ENCODE data around the gene TIFAB. TPM values are rescaled to one million over a fixed set of nuclear protein-coding genes. Genes with fewer than 3 reads are reported as not detected.

Gene TIFAB
- total RNA-seq, 4 donors from 2014 or later = 0.08 TPM; not detected in 3

GRCh38 chr5:135398160-135398854 is 53.8 kb downstream of the TIFAB start:
- TF ChIP-seq POLR2AphosphoS5 (IDR thresholded peaks at IDR 0.05) = no peak
- TF ChIP-seq CTCF (IDR thresholded peaks at IDR 0.05) = no peak
- TF ChIP-seq POLR2A (IDR thresholded peaks at IDR 0.05) = no peak
- no peak for TF ChIP-seq EP300 (IDR thresholded peaks at IDR 0.05)
- Histone ChIP-seq H3K27me3 (no peaks in the 10 kb centered on the region), H3K4me1 (peaks cover 59% of the 10 kb centered on the region), H3K9me3 (no peaks in the 10 kb centered on the region), H3K36me3 (no peaks in the 10 kb centered on the region), H3K4me3 (peak overlapping the region; percentile 91), H3K27ac (peak overlapping the region; percentile 89)
- 1% methylated on average over 24 of the region's 43 CpGs for WGBS
- no peak for DNase-seq (ENCODE audit: low spot score in 2 of 2)

Other genes starting within 250 kb of the TIFAB start
- gene MACROH2A1, start 53.1 kb downstream of the TIFAB start, total RNA-seq = 100 to 1,000 TPM; 196 to 251 (median 209) TPM
- gene DCANP1, start 5.0 kb downstream of the TIFAB start, total RNA-seq = not detected
- not detected for gene NEUROG1, start 83.6 kb upstream of the TIFAB start, total RNA-seq
- 100 to 1,000 TPM; 247 to 781 (median 334) TPM for gene CXCL14, start 126.6 kb upstream of the TIFAB start, total RNA-seq

All from suprapubic skin (tissue), 4 donors.